Kidney tubule cell (primary cell): Measurements from ENCODE around the gene ZFR.
"Not testable (repeated sequence)": the region's sequence is repeated elsewhere in the genome, so short reads cannot be mapped to it uniquely, and the experiment has no call there.

Source experiments
- DNase-seq: peaks from one replicate; pipeline ENCODE4 v3.0.0-alpha.2; 2018; ENCODE audit warnings: low spot score

The ZFR gene

DNA sequence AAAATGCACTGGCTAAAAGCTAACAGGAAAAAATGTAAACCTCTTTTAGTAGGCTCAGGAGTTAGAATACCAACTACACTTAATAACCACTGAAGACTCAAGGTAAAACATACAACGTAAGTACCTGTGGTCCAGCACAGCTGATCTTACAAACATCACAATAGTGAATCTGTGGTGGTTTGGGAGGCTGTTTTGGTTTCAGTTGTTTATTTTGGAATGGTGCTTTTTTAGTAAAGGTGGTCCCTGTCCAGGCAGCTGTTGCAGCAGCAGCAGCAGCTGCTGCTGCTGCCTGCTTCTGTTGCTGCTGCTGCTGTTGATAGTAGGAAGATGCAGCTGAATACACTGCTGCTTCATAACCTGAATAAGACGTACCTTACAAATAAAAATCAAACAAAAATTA is 37.9 kb downstream of the ZFR start:
- no peak for DNase-seq

DNA sequence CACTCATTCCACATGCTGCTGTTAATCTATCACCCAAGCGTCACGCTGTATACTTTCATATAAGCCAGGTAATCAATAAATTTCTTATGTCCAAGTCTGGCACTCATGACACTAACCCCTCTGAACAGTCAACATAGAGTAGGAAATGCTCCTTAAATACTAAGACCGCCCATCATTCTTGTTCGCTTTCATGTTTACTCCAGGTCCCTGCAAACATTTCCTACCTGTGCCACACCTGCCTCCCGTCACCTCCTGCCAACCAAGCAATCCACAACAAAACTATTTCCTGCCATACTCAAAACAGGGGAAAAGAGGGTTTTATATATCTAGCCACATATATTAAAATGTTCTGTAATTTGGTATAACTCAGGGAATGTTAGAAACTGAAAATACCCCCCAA is 39.0 kb downstream of the ZFR start:
- no peak for DNase-seq

DNA sequence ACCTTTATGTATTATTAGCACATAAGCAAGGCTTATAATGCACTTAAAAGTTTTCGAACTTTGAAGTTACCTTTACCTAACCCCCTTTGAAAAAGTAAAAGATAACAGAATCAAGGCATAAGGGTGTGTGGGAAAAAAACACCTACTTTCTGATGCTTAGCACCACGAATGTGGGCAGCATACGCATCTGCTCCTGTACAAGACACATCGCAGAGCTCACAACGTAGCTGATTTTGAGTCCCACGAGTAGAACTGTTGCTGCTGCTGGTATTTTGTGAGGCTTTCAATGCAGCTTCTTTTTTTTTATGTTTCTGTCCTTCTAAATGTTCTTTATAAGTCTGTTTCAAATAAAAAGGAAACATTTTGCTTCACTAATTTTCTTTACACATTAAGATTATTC is 40.8 kb downstream of the ZFR start:
- DNase-seq: no peak

DNA sequence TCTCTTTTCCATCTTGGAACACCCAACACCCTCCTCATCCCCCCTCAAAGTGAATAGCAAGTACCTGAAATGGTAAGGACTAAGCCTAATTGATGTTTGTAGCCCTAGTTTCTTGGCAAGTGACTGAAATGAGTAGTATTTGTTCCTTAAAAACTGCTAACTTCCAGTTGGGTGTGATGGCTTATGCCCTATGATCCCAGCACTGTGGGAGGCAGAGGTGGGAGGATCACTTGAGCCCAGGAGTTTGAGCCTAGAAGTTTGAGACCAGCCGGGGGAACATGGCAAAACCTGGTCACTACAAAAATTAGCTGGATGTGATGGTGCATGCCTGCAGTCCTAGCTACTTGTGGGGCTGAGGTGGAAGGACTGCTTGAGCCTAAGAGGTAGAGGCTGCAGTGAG is 44.1 kb downstream of the ZFR start:
- no peak for DNase-seq

DNA sequence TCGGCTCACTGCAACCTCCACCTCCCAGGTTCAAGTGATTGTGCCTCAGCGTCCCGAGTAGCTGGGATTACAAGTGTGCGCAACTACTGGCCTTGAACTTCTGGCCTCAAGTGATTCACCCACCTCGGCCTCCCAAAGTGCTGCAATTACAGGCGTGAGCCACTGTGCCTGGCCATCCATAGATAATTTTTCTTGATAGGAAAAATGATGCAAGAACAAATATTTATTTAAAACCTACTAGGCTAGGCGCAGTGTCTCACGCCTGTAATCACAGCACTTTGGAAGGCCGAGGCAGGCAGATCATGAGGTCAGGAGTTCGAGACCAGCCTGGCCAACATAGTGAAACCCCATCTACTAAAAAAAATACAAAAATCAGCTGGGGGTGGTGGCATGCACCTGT is 45.8 kb downstream of the ZFR start:
- DNase-seq: not testable (repeated sequence)

DNA sequence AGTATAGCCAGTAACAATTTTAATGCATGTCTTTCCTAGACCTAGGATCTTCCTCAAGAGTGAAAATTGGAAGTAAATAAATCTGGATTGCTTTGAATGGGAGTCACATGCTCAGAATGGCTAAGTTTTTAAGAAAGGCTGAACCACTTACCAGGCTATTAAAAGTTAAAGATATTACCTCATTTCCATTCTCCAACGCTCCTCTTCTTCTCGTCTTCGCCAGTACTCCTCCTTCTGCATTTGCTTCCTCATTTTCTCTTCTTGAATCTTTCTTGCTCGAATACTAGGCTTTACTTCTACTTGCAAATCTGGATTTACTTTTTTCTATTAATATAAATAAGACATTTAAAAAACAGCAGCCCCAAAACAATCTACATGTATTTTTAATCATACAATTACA is 49.6 kb downstream of the ZFR start:
- no peak for DNase-seq

DNA sequence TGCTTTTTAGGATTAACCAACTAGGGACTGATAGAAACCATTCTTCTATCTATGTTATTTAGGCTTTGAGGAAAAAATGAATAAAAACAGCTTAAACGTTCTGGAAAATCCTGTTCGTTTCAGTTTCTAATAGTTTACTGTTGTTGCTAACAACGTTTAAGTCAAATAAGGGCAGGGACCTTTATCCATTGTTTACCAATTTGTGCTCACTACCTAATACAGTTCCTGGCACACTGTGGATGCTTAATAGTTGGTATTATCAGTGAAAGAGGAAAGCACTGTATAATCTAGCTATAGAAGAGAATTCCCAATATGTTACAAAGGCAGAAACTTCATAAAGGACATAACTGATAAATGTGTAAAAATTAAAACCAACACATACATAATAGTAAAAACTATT is 52.5 kb downstream of the ZFR start:
- no peak for DNase-seq

DNA sequence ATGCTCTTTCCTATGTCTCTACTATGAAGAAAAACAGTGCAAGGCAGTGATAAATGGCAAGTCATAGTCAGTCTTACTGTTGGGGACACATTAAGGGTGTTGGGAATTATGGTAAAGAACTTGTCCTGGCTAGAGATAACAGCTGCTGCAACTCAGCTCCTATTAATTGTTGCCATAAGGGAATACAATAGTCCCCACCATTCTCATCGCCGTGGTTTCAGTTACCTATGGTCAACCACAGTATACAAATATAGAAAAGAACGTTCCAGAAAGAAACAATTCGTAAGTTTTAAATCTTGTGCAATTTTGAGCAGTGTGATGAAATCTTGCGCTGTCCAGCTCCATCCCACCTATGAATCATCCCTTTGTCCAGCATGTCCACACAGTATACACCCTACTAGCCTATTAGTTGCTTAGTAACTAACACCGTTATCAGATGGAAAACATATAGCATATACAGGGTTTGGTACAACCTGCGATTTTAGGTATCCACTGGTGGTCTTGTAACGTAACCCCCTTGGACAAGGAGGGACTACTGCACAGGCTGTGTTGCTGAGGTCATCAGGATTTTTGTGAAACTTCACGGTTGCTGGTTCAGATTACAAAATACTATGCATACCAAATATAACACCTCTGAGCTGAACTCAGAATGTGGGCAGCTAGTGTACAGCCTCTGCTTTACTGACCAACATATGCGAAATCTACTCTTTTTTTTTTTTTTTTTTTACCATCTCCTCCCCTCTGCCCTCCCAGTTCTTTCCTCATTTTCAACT is 53.5 kb downstream of the ZFR start:
- peak; percentile 11 for DNase-seq

DNA sequence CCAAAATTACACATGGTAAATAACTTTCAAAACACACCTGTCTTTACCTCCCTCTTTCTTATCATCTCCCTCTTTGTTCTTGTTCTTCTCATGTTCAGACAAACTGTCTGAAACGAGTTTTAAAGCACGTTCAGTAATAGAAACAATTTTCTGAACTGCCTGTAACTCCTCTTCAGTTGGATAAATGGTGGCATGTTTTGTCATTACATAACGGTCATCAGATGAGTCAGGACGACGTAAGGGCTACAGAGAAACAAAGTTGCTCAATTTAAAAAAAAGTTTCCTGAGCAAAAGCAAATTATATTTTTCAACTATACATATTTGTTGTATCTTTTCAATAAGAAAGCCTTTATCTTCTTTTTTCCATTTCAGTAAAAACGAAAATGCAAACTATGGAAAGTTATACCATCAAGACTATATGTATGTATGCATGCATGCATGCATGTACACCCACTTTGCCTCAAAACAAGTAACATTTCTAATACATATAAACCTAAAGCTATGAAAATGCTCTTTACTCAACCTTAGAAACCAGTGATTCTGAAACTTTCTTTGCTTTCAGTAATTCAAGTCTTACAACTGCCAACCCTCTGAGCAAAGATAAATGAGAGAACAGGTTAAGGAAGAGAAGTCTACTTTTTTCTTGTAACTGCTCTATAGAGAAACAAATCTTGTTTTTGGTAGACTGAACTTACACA is 56.0 kb downstream of the ZFR start:
- DNase-seq: no peak

DNA sequence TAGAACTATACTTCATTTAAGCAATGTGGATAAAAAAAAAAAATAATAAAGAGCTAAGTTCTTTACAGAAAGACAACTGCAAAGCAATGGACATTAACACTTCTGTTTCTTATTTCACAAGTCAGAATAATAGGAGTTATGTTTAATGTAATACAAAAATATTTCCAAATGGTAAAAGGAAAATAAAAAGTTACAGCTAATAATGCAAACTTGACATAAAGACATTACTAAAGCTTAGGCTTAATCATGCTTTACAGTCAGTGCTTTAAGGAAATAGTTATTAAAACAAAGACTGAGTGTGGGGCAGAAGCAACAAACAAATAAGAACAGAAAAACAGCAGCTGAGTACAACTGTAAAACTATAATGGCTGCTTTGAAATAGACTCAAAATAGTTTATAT is 56.7 kb downstream of the ZFR start:
- DNase-seq: no peak

DNA sequence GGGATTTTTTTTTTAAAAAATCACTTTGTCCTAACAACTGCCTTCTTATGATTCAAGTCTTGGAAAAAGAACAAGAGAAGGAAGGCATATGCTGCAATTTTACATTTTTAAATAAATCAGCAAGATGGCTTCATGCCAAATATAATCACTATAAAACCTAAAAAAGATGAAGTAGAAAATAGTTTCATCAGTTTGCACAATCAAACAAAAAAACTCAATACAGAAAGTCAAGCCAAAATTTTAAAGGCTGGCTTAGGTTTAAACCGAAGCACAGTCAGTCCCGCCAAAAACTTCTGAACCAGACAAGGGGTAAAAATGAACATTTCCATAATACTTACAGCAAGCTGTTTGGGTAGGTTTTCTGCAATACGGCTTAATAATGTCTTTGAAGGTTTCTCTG is 57.3 kb downstream of the ZFR start:
- no peak for DNase-seq

DNA sequence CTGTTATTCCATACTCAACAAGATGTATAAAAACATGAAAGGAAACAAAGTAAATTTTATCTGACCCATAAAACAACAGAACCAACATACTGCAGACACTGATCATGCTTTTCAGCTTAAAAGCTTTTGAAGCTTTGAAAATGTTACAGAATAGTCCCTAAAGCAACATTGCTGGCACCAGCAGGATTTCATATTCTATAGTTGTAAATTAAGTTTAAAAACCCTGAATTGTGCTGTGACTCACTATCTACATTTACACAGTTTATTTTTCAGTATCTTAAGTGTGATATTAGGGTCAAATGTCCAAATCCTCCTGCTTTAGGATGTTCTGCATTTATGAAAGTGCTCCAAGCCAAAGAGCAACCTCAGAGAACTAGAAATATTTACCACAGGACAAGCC is 59.9 kb downstream of the ZFR start:
- no peak for DNase-seq

DNA sequence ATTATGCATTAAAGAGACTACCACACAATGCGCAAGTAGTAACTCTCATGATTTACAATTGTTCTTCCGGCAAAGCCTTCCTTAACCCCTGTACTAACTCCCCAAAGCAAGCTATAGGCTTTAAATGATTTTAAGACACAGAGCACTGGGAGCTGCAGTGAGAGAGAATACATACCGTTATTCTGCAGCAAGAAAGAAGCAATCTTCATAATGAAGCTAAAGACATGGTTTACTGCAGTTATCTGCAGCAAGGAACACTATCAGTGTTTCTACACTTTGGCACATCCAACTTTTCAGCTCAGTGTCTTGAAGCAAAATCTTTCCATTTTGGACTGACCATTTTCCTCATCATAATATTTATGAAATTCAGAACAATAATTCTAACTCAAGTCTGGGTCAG is 61.0 kb downstream of the ZFR start:
- no peak for DNase-seq

DNA sequence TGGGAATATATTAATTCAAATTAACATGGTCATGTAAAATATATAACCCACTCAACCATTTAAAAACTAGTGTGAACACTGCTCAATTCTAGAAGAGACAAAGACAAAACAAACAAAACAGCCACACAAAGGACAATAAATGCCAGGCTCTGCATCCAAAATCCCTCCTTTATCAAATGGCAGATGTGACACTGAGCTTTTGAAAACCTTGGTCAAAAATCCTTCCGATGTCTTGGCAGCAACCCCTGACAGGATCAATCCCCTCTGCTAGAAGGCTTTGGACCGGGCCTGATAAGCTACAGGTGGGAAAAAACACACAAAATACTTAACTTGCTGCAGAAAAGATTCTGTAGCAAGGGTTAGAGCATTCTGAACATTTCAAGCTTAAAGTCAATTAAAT is 61.5 kb downstream of the ZFR start:
- DNase-seq: no peak

DNA sequence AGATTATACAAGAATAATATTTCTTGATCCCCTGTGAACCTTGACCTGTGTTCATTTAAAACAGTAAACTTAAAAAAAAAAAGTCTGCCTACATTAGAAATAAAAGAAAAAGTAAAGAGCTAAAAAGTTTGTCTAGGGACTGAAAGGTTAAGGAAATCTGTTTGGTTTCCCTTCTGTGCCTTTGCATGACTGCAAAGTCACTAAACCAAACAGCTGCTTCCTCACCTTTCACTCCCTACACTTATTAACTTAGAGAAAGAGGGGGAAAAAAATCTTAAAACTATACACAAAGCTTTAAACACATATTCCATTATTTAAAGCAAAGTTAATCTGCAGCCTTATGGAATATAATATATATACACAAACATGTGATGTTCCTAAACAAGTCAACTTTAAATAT is 65.1 kb downstream of the ZFR start:
- no peak for DNase-seq

DNA sequence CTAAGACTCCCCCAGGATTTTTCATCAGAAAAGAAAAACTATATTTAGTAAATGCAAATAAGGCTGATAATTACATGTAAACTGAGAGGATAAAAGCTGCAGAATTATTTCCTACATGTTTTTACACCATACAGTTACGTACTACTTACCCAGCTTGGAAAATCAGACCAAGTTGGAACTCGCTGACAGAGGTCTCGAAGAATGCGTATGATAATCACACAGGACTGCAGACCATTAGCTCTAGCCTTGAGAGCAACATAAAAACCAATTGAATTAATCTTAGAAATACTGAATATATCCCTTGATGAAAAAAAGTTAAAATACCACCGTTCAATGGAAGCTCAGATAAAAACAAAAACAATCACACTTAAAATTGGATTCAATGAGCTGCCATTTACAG is 65.6 kb downstream of the ZFR start:
- DNase-seq: no peak

DNA sequence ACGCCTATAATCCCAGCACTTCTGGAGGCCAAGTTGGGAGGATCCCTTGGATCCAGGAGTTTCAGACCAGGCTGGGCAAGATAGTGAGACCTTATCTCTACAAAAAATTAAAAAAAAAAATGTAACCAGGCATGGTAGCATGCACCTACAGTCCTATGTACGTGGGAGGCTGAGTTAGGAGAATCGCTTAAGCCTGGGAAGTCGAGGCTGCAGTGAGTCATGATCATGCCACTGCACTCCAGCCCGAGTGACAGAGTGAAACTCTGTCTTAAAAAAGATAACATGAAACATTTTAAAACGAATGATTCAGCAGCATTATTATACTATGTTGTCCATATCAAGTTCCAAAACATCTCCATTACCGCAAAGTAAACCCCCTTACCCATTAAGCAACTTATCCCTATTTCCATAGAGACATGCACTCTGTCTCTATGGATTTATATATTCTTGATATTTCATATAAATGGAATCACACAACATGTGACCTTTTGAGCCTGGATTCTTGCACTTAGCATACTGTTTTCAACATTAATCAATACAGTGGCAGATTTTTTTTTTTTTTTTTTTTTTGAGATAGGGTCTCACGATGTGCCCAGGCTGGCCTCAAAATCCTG is 74.9 kb downstream of the ZFR start:
- no peak for DNase-seq

DNA sequence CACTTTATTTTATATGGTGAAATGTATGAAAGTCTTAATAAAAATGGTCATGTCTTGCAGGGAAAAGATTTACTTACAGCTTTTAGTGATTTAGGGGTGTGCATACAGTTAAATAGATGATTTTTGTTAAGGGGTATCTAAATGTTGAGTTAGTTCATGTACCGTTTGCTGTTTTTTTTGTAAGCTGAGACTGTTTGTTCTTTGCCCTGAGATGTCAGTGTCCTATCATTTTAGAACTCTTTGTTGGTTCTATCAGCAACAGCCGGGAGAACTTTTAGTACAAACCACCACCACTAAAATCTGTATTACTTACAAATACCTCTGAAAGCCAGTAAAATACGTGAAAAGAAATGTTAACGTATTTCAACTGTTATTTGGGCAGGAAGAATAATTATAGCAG is 75.5 kb downstream of the ZFR start:
- no peak for DNase-seq

DNA sequence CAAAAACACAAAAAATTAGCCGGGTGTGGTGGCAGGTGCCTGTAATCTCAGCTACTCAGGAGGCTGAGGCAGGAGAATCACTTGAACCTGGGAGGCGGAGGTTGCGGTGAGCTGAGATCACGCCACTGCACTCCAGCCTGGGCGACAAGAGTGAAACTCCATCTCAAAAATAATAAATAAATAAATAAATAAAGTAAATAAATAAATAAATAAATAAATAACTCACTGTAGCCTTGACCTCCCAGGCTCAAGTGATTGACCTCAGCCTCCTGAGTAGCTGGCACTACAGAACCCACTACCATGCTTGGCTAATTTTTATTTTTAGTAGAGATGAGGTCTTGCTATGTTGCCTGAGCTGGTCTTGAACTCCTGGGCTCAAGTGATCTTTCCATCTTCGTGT is 77.3 kb downstream of the ZFR start:
- not testable (repeated sequence) for DNase-seq

DNA sequence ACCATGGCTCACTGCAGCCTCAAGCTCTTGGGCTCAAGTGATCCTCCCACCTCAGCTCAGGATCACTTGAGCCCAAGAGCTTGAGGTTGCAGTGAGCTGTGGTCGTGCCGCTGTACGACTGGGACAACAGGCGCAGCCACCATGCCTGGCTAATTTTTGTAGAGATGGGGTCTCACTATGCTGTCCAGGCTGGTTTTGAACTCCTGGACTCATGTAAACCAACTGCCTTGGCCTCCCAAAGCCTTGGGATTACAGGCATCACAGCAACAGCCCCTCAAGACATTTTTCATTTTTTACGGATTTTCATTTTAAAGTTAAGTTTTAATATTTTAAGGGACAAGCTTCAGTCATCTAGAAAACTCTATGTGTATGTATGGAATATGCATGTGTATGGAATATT is 78.9 kb downstream of the ZFR start:
- no peak for DNase-seq

DNA sequence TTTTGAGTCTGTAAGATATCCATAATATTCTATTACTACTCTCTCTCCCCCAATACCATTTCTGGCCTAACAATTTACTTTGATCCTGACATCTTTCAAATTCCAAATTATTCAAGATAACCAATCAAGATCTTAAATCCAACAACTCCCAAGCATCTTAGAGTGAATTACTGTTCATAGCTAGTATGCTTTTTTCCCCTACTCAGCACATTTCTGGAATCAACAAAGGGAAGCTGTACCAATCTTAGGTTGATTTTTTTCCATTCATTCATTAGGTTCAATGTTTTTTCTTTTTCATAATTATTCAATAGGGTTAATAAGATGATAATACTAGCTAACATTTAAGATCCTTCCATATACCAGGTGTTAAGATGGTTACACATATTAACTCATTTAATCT is 81.5 kb downstream of the ZFR start:
- DNase-seq: no peak

DNA sequence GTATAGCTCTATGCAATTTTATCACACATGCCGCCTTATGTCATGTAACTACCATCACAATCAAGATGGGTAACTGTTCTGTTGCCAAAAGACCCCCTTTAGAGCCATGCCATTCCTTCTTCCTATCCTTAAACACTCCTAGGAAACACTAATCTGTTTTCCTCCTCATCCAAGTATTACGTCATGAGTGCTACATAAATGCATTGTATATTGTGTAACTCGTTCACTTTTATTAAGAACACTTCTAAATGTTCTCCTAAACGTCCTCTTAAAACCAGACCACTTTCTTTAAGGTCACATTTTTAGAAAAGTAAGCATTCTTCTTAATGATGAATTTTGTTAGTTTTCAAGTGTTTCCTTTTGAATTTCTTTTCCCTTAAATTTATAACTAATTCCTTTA is 82.0 kb downstream of the ZFR start:
- no peak for DNase-seq

DNA sequence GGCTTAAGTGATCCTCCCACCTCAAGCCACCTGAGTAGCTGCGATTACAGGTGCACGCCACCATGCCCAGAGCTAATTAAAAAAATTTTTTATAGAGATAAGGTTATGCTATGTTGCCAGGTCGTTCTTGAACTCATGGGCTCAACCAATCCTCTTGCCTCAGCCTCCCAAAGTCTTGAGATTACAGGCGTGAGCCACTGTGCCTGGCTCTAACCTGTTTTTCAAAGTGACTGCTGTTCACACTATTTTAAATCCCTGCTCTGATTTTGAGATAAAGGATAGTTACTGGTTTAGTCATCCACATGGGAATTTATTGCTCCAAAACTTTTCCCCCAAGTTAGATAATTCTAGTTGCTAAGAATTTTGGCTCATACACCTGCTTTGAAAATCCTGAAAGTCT is 83.6 kb downstream of the ZFR start:
- DNase-seq: no peak

DNA sequence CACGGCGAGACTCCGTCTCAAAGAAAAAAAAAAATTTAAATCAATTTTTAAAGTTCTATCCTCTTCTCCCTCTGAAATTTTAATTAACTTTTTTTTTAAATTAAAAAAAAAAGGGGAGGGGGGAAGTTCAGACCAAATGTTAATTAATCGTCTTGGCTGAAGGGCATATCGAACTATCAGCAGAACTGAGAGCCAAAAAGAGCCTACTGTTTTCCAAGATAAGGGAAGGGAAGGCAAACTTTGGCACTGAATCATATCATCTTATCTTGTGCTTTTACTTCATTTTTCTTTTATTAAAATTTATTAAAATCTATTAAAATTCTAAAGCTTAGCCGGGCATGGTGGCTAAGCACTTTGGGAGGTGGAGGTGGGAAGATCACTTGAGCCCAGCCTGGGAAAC is 85.9 kb downstream of the ZFR start:
- no peak for DNase-seq
